ENCODE data around the gene MCOLN2.

Gene MCOLN2

DNA sequence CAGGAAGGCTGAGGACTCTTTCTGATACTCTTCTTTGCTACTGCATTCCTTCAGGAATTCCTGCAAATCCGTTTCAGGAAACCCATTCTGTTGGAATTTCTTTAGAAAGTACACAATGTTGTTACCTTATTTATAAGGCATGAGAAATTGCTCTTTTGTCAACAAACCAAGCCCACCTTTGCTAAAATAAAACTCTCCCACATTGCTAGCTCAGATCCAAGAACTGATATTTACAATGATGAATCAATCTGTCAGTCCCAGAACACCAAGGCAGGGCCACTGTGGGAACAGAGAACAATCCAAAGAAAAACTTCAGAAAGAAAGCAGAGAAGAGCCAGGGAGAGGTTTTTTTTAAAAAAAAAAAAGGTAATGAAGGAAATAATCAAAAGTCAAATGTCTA, 67.3 kb downstream of the MCOLN2 start:
- DNase-seq (ENCODE audit: low read depth in 1 of 2, low spot score in 1 of 2), result no peak
- H3K27ac ChIP-seq (replicated peaks), result no peak overlapping the region
- no peak overlapping the region for H3K4me3 ChIP-seq (replicated peaks; ENCODE audit: insufficient read depth, low read length)
- H3K27me3 ChIP-seq (ENCODE audit: insufficient read depth, poor library complexity, severe bottlenecking), result peaks cover 4% of the 10 kb centered on the region
- TF ChIP-seq GABPA (IDR thresholded peaks at IDR 0.05; ENCODE audit: low read depth), result no peak
- TF ChIP-seq POLR2AphosphoS5 (IDR thresholded peaks at IDR 0.05; ENCODE audit: low read depth), result no peak
- TF ChIP-seq, protein P1, sequence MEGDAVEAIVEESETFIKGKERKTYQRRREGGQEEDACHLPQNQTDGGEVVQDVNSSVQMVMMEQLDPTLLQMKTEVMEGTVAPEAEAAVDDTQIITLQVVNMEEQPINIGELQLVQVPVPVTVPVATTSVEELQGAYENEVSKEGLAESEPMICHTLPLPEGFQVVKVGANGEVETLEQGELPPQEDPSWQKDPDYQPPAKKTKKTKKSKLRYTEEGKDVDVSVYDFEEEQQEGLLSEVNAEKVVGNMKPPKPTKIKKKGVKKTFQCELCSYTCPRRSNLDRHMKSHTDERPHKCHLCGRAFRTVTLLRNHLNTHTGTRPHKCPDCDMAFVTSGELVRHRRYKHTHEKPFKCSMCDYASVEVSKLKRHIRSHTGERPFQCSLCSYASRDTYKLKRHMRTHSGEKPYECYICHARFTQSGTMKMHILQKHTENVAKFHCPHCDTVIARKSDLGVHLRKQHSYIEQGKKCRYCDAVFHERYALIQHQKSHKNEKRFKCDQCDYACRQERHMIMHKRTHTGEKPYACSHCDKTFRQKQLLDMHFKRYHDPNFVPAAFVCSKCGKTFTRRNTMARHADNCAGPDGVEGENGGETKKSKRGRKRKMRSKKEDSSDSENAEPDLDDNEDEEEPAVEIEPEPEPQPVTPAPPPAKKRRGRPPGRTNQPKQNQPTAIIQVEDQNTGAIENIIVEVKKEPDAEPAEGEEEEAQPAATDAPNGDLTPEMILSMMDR (IDR thresholded peaks at IDR 0.05; ENCODE audit: insufficient read depth, low read length), result no peak
- TF ChIP-seq, protein P2, sequence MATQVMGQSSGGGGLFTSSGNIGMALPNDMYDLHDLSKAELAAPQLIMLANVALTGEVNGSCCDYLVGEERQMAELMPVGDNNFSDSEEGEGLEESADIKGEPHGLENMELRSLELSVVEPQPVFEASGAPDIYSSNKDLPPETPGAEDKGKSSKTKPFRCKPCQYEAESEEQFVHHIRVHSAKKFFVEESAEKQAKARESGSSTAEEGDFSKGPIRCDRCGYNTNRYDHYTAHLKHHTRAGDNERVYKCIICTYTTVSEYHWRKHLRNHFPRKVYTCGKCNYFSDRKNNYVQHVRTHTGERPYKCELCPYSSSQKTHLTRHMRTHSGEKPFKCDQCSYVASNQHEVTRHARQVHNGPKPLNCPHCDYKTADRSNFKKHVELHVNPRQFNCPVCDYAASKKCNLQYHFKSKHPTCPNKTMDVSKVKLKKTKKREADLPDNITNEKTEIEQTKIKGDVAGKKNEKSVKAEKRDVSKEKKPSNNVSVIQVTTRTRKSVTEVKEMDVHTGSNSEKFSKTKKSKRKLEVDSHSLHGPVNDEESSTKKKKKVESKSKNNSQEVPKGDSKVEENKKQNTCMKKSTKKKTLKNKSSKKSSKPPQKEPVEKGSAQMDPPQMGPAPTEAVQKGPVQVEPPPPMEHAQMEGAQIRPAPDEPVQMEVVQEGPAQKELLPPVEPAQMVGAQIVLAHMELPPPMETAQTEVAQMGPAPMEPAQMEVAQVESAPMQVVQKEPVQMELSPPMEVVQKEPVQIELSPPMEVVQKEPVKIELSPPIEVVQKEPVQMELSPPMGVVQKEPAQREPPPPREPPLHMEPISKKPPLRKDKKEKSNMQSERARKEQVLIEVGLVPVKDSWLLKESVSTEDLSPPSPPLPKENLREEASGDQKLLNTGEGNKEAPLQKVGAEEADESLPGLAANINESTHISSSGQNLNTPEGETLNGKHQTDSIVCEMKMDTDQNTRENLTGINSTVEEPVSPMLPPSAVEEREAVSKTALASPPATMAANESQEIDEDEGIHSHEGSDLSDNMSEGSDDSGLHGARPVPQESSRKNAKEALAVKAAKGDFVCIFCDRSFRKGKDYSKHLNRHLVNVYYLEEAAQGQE (IDR thresholded peaks at IDR 0.05; ENCODE audit: insufficient replicate concordance, low read depth), result no peak
- TF ChIP-seq SPI1 (IDR thresholded peaks at IDR 0.05; ENCODE audit: borderline replicate concordance, low read depth), result no peak

DNA sequence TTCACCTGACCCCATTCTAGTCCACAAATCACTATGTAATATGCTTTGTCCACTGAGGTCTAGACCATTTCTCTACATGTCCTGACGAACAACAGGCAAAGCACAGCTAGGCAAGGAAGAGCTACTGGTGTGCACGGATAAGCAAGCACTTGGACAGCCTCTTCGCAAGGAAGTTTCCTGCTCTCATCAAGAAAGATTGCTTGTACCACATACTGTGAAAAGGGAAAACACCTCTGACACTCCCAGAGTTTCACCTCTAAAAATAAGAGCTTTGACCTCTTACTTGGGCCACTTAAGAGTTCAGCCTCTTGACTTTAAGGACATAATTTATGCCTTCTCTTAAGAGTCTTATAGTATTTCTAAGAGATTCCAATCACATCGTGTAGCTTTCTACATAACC, 67.9 kb downstream of the MCOLN2 start:
- TF ChIP-seq, protein P1 (IDR thresholded peaks at IDR 0.05; ENCODE audit: insufficient read depth, low read length), result no peak
- no peak for TF ChIP-seq SPI1 (IDR thresholded peaks at IDR 0.05; ENCODE audit: borderline replicate concordance, low read depth)
- TF ChIP-seq GABPA (IDR thresholded peaks at IDR 0.05; ENCODE audit: low read depth), result no peak
- TF ChIP-seq, protein P2 (IDR thresholded peaks at IDR 0.05; ENCODE audit: insufficient replicate concordance, low read depth), result no peak
- no peak for TF ChIP-seq POLR2AphosphoS5 (IDR thresholded peaks at IDR 0.05; ENCODE audit: low read depth)
- Histone ChIP-seq H3K27ac (replicated peaks) (no peak overlapping the region), H3K4me3 (replicated peaks; ENCODE audit: insufficient read depth, low read length) (no peak overlapping the region), H3K27me3 (ENCODE audit: insufficient read depth, poor library complexity, severe bottlenecking) (peaks cover 4% of the 10 kb centered on the region)
- DNase-seq (ENCODE audit: low read depth in 1 of 2, low spot score in 1 of 2), result no peak

DNA sequence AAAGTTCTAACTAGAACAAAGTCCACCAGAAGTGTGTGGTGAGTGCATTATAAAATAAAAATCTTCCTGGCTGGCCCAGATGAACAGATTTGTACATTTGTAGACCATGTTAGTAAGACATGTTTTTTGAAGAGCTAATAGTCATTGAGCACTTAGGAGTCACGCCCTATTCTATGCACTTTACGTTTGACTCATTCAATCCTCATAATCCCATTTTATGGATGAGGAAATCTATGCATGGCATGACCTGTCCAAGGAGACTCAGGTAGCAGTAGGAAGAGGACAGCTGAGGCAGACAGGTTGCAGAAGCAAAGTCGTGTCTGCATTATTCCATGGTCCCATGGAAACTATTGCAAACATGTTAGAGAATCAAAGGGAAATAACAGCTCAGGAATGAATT, 73.6 kb downstream of the MCOLN2 start:
- DNase-seq (ENCODE audit: low read depth in 1 of 2, low spot score in 1 of 2), result no peak
- peaks cover 2% of the 10 kb centered on the region for H3K27me3 ChIP-seq (ENCODE audit: insufficient read depth, poor library complexity, severe bottlenecking)
- no peak overlapping the region for H3K27ac ChIP-seq (replicated peaks)
- TF ChIP-seq, protein P1 (IDR thresholded peaks at IDR 0.05; ENCODE audit: insufficient read depth, low read length), result no peak
- no peak overlapping the region for H3K4me3 ChIP-seq (replicated peaks; ENCODE audit: insufficient read depth, low read length)

DNA sequence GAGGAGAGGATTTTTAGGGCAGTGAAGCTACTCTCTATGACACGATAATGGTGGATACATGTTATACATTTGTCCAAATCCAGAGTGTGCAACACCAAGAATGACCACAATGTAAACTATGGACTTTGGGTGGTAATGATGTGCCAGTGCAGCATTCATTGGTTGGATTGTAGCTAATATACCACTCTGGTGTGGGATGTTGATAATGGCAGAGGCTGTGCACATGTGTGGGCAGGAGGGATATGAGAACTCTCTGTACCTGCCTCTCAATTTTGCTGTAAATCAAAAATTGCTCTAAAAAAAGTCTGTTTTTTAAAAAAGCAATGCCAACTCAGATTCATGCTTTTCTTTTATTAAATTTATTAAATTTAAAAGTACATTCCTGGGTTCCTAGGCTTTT, 76.8 kb downstream of the MCOLN2 start:
- TF ChIP-seq GABPA (IDR thresholded peaks at IDR 0.05; ENCODE audit: low read depth), result no peak
- TF ChIP-seq POLR2AphosphoS5 (IDR thresholded peaks at IDR 0.05; ENCODE audit: low read depth), result no peak
- TF ChIP-seq, protein P1 (IDR thresholded peaks at IDR 0.05; ENCODE audit: insufficient read depth, low read length), result no peak
- no peak for TF ChIP-seq SPI1 (IDR thresholded peaks at IDR 0.05; ENCODE audit: borderline replicate concordance, low read depth)
- TF ChIP-seq, protein P2 (IDR thresholded peaks at IDR 0.05; ENCODE audit: insufficient replicate concordance, low read depth), result no peak
- Histone ChIP-seq H3K27ac (replicated peaks) (no peak overlapping the region), H3K4me3 (replicated peaks; ENCODE audit: insufficient read depth, low read length) (no peak overlapping the region), H3K27me3 (ENCODE audit: insufficient read depth, poor library complexity, severe bottlenecking) (no peaks in the 10 kb centered on the region)
- DNase-seq (ENCODE audit: low read depth in 1 of 2, low spot score in 1 of 2), result no peak
